DOHH2 (cell line): ENCODE measurements around the gene MAGEB3.
A peak's percentile ranks its signal among the peaks of the same experiment; 100 is the strongest.

ENCODE experiments used
- H3F3A ChIP-seq: fragments of 200-600 bp; sonication (generic), shearing (Covaris generic); 2 replicates; pipeline ENCODE4 v1.6.0; 2016; ENCODE audit warnings: antibody characterized with exemption, mild to moderate bottlenecking; ENCODE audit not compliant: control insufficient read depth, insufficient read depth
- H3K27ac ChIP-seq: fragments of 200-600 bp; sonication (generic); 2 replicates; pipeline ENCODE4 v1.5.1; 2014; ENCODE audit warnings: low read depth, mild to moderate bottlenecking, low read length, moderate library complexity
- H3K27me3 ChIP-seq: fragments of 200-600 bp; sonication (generic); 2 replicates; pipeline ENCODE4 v1.6.1; 2014; ENCODE audit warnings: mild to moderate bottlenecking, low read length, mixed read lengths; ENCODE audit not compliant: control insufficient read depth
- H3K36me3 ChIP-seq: fragments of 200-600 bp; sonication (generic); 2 replicates; pipeline ENCODE4 v1.6.1; 2014; ENCODE audit warnings: mild to moderate bottlenecking, low read length, moderate library complexity, mixed read lengths; ENCODE audit not compliant: control insufficient read depth
- H3K4me1 ChIP-seq: fragments of 200-600 bp; sonication (generic); 2 replicates; pipeline ENCODE4 v1.6.1; 2014; ENCODE audit warnings: mild to moderate bottlenecking, low read length, mixed read lengths; ENCODE audit not compliant: control insufficient read depth
- H3K4me2 ChIP-seq: fragments of 200-600 bp; sonication (generic); 2 replicates; pipeline ENCODE4 v1.6.0; 2014; ENCODE audit warnings: mild to moderate bottlenecking, low read length, moderate library complexity
- H3K4me3 ChIP-seq: fragments of 200-600 bp; sonication (generic); 2 replicates; pipeline ENCODE4 v1.5.1; 2014; ENCODE audit warnings: mild to moderate bottlenecking, low read length, mixed read lengths
- H3K79me2 ChIP-seq: fragments of 200-600 bp; sonication (generic); 2 replicates; pipeline ENCODE4 v1.6.1; 2014; ENCODE audit warnings: mild to moderate bottlenecking, low read length, mixed read lengths; ENCODE audit not compliant: control insufficient read depth
- H3K9me2 ChIP-seq: fragments of 200-600 bp; sonication (generic); replicated peaks from 2 replicates; pipeline ENCODE4 v1.6.1; 2014; ENCODE audit warnings: mild to moderate bottlenecking, low read length, mixed read lengths; ENCODE audit not compliant: control insufficient read depth
- H3K9me3 ChIP-seq: fragments of 200-600 bp; sonication (generic); 2 replicates; pipeline ENCODE4 v1.6.1; 2014; ENCODE audit warnings: antibody characterized with exemption, low read length, mixed read lengths; ENCODE audit not compliant: control insufficient read depth, insufficient read depth
- H4K20me1 ChIP-seq: fragments of 200-600 bp; sonication (generic); 2 replicates; pipeline ENCODE4 v1.6.0; 2014; ENCODE audit warnings: low read depth, mild to moderate bottlenecking, antibody characterized with exemption, low read length, moderate library complexity; ENCODE audit not compliant: control insufficient read depth, insufficient read depth
- CTCF ChIP-seq: fragments of 200-600 bp; sonication (generic); IDR thresholded peaks from one replicate; pipeline ENCODE4 v1.5.1; 2014; ENCODE audit warnings: antibody characterized with exemption, mild to moderate bottlenecking, low read depth, low read length; ENCODE audit not compliant: poor library complexity, severe bottlenecking
- EZH2phosphoT487 ChIP-seq: fragments of 200-600 bp; sonication (generic); IDR thresholded peaks from 2 replicates; pipeline ENCODE4 v1.6.1; 2017; ENCODE audit warnings: borderline replicate concordance, mild to moderate bottlenecking, antibody characterized with exemption, low read length, moderate library complexity, mixed read lengths

The MAGEB3 gene

GRCh38 chrX:30270639-30271038, 40.2 kb downstream of the MAGEB3 start:
- H3K9me2 ChIP-seq = no peaks in the 10 kb centered on the region
- H3K4me2 ChIP-seq = no peak overlapping the region
- no peaks in the 10 kb centered on the region for H3K27me3 ChIP-seq
- no peaks in the 10 kb centered on the region for H3K4me1 ChIP-seq
- no peaks in the 10 kb centered on the region for H3K79me2 ChIP-seq
- H4K20me1 ChIP-seq = no peaks in the 10 kb centered on the region
- no peaks in the 10 kb centered on the region for H3K9me3 ChIP-seq
- H3K36me3 ChIP-seq = no peaks in the 10 kb centered on the region
- no peak overlapping the region for H3K27ac ChIP-seq
- TF ChIP-seq CTCF (no peak), EZH2phosphoT487 (no peak)
- no peak overlapping the region for H3K4me3 ChIP-seq
- H3F3A ChIP-seq = no peaks in the 10 kb centered on the region

- no peaks in the 10 kb centered on the region for H3K27me3 ChIP-seq
- H3K9me3 ChIP-seq = no peaks in the 10 kb centered on the region
- no peak overlapping the region for H3K4me2 ChIP-seq
- no peak overlapping the region for H3K27ac ChIP-seq
- H3K79me2 ChIP-seq = no peaks in the 10 kb centered on the region
- no peak overlapping the region for H3K4me3 ChIP-seq
- no peaks in the 10 kb centered on the region for H3K4me1 ChIP-seq
- no peaks in the 10 kb centered on the region for H3K36me3 ChIP-seq
- H3K9me2 ChIP-seq = no peaks in the 10 kb centered on the region
- H4K20me1 ChIP-seq = no peaks in the 10 kb centered on the region
- no peaks in the 10 kb centered on the region for H3F3A ChIP-seq
- TF ChIP-seq EZH2phosphoT487 (no peak), CTCF (peak; percentile 28)
These were observed 45.0 kb downstream of the MAGEB3 start for GRCh38 chrX:30275498-30275897.

GRCh38 chrX:30278365-30278764, 47.9 kb downstream of the MAGEB3 start:
- Histone ChIP-seq H3K9me3 (no peaks in the 10 kb centered on the region), H3K27me3 (no peaks in the 10 kb centered on the region), H3K36me3 (no peaks in the 10 kb centered on the region), H3K4me3 (no peak overlapping the region), H3K27ac (no peak overlapping the region), H3K4me2 (no peak overlapping the region), H3K79me2 (no peaks in the 10 kb centered on the region), H3K9me2 (no peaks in the 10 kb centered on the region), H3K4me1 (no peaks in the 10 kb centered on the region), H4K20me1 (no peaks in the 10 kb centered on the region), H3F3A (no peaks in the 10 kb centered on the region)
- no peak for TF ChIP-seq CTCF
- no peak for TF ChIP-seq EZH2phosphoT487

- Histone ChIP-seq H3K79me2 (no peaks in the 10 kb centered on the region), H3K36me3 (no peaks in the 10 kb centered on the region), H3K27me3 (no peaks in the 10 kb centered on the region), H3K9me2 (no peaks in the 10 kb centered on the region), H4K20me1 (no peaks in the 10 kb centered on the region), H3K27ac (no peak overlapping the region), H3K4me3 (no peak overlapping the region), H3F3A (no peaks in the 10 kb centered on the region), H3K4me2 (no peak overlapping the region), H3K4me1 (no peaks in the 10 kb centered on the region), H3K9me3 (no peaks in the 10 kb centered on the region)
- TF ChIP-seq CTCF (no peak), EZH2phosphoT487 (no peak)
These were observed 50.0 kb downstream of the MAGEB3 start for GRCh38 chrX:30280428-30280827.
